Measurements from ENCODE around the gene TNFAIP1.

The TNFAIP1 gene

GRCh38 chr17:28371245-28372202 lies 36.0 kb downstream of the TNFAIP1 start, which contains the start of gene SARM1:
SARM1 (plus strand) TSS chr17:28371694; CDS start chr17:28372033, 339 bp downstream.
- peak; percentile 83 for DNase-seq (ENCODE audit: low read depth)

- DNase-seq (ENCODE audit: low read depth) = no peak
Observed at GRCh38 chr17:28372203-28372944, 36.8 kb downstream of the TNFAIP1 start.

- DNase-seq (ENCODE audit: low read depth) = no peak
Observed at GRCh38 chr17:28372945-28373274, 37.3 kb downstream of the TNFAIP1 start.

- DNase-seq (ENCODE audit: low read depth) = no peak
Observed at GRCh38 chr17:28379814-28380801, 44.5 kb downstream of the TNFAIP1 start.

GRCh38 chr17:28381141-28381825 lies 45.7 kb downstream of the TNFAIP1 start:
- no peak for DNase-seq (ENCODE audit: low read depth)

GRCh38 chr17:28384281-28385036 lies 48.9 kb downstream of the TNFAIP1 start:
- peak; percentile 53 for DNase-seq (ENCODE audit: low read depth)

GRCh38 chr17:28385037-28385400 lies 49.5 kb downstream of the TNFAIP1 start:
- DNase-seq (ENCODE audit: low read depth) = no peak

DNA sequence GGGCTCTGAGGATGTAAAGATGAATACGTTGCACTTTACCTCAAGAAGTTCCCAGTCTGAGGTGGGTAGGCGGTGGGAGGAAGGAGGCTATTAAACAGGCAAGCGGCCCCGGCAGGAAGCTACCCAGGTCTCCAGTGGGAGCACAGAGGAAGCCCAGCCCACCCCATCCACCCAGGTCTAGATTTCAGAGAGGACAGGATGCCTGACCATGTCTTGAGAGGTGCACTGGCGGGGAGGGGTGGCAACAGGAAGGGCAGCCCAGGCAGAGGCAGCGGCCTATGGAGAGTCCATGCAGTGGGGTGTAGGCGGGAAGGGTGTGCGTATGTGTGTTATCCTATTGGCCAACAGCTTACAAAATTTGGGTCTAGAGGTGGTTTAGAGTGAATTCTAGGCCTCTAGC lies 49.8 kb downstream of the TNFAIP1 start:
- DNase-seq (ENCODE audit: low read depth) = no peak

GRCh38 chr17:28386391-28386790 lies 50.8 kb downstream of the TNFAIP1 start:
- no peak for DNase-seq (ENCODE audit: low read depth)

- DNase-seq (ENCODE audit: low read depth) = no peak
Observed at GRCh38 chr17:28388106-28388505, 52.5 kb downstream of the TNFAIP1 start.

- no peak for DNase-seq (ENCODE audit: low read depth)
Observed at GRCh38 chr17:28390141-28390540, 54.6 kb downstream of the TNFAIP1 start.

- no peak for DNase-seq (ENCODE audit: low read depth)
Observed at GRCh38 chr17:28390563-28390962, 55.0 kb downstream of the TNFAIP1 start.

- DNase-seq (ENCODE audit: low read depth) = no peak
Observed at GRCh38 chr17:28390984-28391383, 55.4 kb downstream of the TNFAIP1 start.

GRCh38 chr17:28391401-28391800 lies 55.8 kb downstream of the TNFAIP1 start:
- DNase-seq (ENCODE audit: low read depth) = no peak

- no peak for DNase-seq (ENCODE audit: low read depth)
Observed at GRCh38 chr17:28392491-28392890, 56.9 kb downstream of the TNFAIP1 start.

GRCh38 chr17:28394337-28395116 lies 59.0 kb downstream of the TNFAIP1 start:
- DNase-seq (ENCODE audit: low read depth) = no peak

DNA sequence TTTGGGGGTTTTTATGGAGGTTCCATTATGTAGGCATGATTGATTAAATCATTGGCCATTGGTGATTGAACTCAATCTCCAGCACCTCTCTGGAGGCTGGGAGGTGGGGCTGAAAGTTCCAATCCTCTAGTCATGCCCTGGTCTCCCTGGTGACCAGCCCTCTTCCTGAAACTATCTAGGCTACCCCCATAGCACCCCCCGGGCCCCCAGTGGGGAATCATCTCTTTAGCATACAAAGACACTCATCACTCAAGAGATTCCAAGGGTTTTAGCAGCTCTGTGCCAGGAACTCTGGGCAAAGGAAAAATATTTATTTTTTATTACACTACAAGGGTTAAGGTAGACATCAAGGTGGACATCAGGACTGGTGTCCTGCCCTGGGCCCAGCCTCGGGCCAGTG lies 59.9 kb downstream of the TNFAIP1 start:
- no peak for DNase-seq (ENCODE audit: low read depth)

- no peak for DNase-seq (ENCODE audit: low read depth)
Observed at GRCh38 chr17:28395968-28396367, 60.4 kb downstream of the TNFAIP1 start.

All from activated T-cell treated with anti-CD3 and anti-CD28 coated beads for 24 hours (primary cell).